HepG2 (cell line): ENCODE results near the gene SPAG9. TPM values are rescaled to one million over a fixed set of nuclear protein-coding genes. Genes with fewer than 3 reads are reported as not detected.

Experiments
- CERS6 ChIP-seq: sonication (generic); formaldehyde crosslinking; IDR thresholded peaks from 2 replicates; pipeline ENCODE4 v1.5.0; 2020; ENCODE audit warnings: missing genetic modification reagents
- DDIT3 ChIP-seq: sonication (generic); formaldehyde crosslinking; IDR thresholded peaks from 2 replicates; pipeline ENCODE4 v1.4.0; 2020; ENCODE audit warnings: mild to moderate bottlenecking, missing genetic modification reagents
- GATA4 ChIP-seq: sonication (generic); IDR thresholded peaks from 2 replicates; pipeline ENCODE4 v1.6.1; 2016; ENCODE audit warnings: antibody characterized with exemption, low read depth, borderline replicate concordance
- NCOA2 ChIP-seq: sonication (generic); formaldehyde crosslinking; IDR thresholded peaks from 2 replicates; pipeline ENCODE4 v1.8.0; 2022; ENCODE audit warnings: inconsistent platforms
- SP5 ChIP-seq: IDR thresholded peaks from 2 replicates; pipeline ENCODE4 v1.6.1; 2016; ENCODE audit warnings: low read depth, borderline replicate concordance
- SRSF4 ChIP-seq: fragments of 200-400 bp; formaldehyde crosslinking; IDR thresholded peaks from one replicate; pipeline ENCODE4 v1.6.1; 2018; ENCODE audit warnings: mild to moderate bottlenecking, low read depth, low read length, moderate library complexity; ENCODE audit not compliant: poor library complexity, severe bottlenecking
- TEF ChIP-seq: sonication (generic); formaldehyde crosslinking; IDR thresholded peaks from 2 replicates; pipeline ENCODE4 v1.5.0; 2020; ENCODE audit warnings: missing genetic modification reagents
- TFAP4 ChIP-seq: sonication (generic); IDR thresholded peaks from 2 replicates; pipeline ENCODE4 v1.6.1; 2016; ENCODE audit warnings: low read depth, borderline replicate concordance
- ZBTB33 ChIP-seq: sonication (generic); formaldehyde crosslinking; IDR thresholded peaks from 2 replicates; pipeline ENCODE4 v1.4.0; 2020; ENCODE audit warnings: missing genetic modification reagents
- ZFP41 ChIP-seq: sonication (generic); formaldehyde crosslinking; IDR thresholded peaks from 2 replicates; pipeline ENCODE4 v1.4.0; 2020; ENCODE audit warnings: mild to moderate bottlenecking, missing genetic modification reagents, borderline replicate concordance
- ZFP82 ChIP-seq: sonication (generic); formaldehyde crosslinking; IDR thresholded peaks from 2 replicates; pipeline ENCODE4 v1.5.1; 2020; ENCODE audit warnings: mild to moderate bottlenecking, missing genetic modification reagents, borderline replicate concordance
- ZNF101 ChIP-seq: sonication (generic); formaldehyde crosslinking; IDR thresholded peaks from 2 replicates; pipeline ENCODE4 v1.4.0; 2020; ENCODE audit warnings: mild to moderate bottlenecking, low read depth, missing genetic modification reagents, borderline replicate concordance
- ZNF143 ChIP-seq: sonication (generic); formaldehyde crosslinking; IDR thresholded peaks from 2 replicates; pipeline ENCODE4 v1.4.0; 2020; ENCODE audit warnings: missing genetic modification reagents
- ZNF296 ChIP-seq: sonication (generic); formaldehyde crosslinking; conservative IDR thresholded peaks from 2 replicates; pipeline ENCODE4 v1.5.0; 2020; ENCODE audit warnings: mild to moderate bottlenecking, missing genetic modification reagents
- ZNF30 ChIP-seq: sonication (generic); formaldehyde crosslinking; IDR thresholded peaks from 2 replicates; pipeline ENCODE4 v1.5.0; 2020; ENCODE audit warnings: mild to moderate bottlenecking, missing genetic modification reagents
- ZNF382 ChIP-seq: sonication (generic); formaldehyde crosslinking; IDR thresholded peaks from 2 replicates; pipeline ENCODE4 v1.5.0; 2020; ENCODE audit warnings: missing genetic modification reagents, mild to moderate bottlenecking, borderline replicate concordance
- ZNF512B ChIP-seq: sonication (generic); formaldehyde crosslinking; IDR thresholded peaks from 2 replicates; pipeline ENCODE4 v1.5.1; 2020; ENCODE audit warnings: missing genetic modification reagents, mild to moderate bottlenecking, borderline replicate concordance
- ZNF557 ChIP-seq: sonication (generic); formaldehyde crosslinking; IDR thresholded peaks from 2 replicates; pipeline ENCODE4 v1.4.0; 2020; ENCODE audit warnings: missing genetic modification reagents
- ZNF652 ChIP-seq: IDR thresholded peaks from 2 replicates; pipeline ENCODE4 v1.6.1; 2016; ENCODE audit warnings: low read depth, borderline replicate concordance
- ZNF678 ChIP-seq: sonication (generic); formaldehyde crosslinking; IDR thresholded peaks from 2 replicates; pipeline ENCODE4 v1.4.0; 2020; ENCODE audit warnings: mild to moderate bottlenecking, missing genetic modification reagents
- ZNF747 ChIP-seq: sonication (generic); formaldehyde crosslinking; IDR thresholded peaks from 2 replicates; pipeline ENCODE4 v1.8.1; 2023; ENCODE audit warnings: missing genetic modification reagents, mild to moderate bottlenecking, borderline replicate concordance
- ZNF83 ChIP-seq: sonication (generic); formaldehyde crosslinking; IDR thresholded peaks from 2 replicates; pipeline ENCODE4 v1.4.0; 2020; ENCODE audit warnings: missing genetic modification reagents, mild to moderate bottlenecking, borderline replicate concordance
- ZNF883 ChIP-seq: sonication (generic); formaldehyde crosslinking; IDR thresholded peaks from 2 replicates; pipeline ENCODE4 v1.5.1; 2020; ENCODE audit warnings: mild to moderate bottlenecking, missing genetic modification reagents; ENCODE audit errors: not compliant biosample characterization
- polyA plus RNA-seq, 8 experiments: library from polyadenylated mRNA; depleted of rRNA in 3 of 8; stranded (reverse) in 7 of 8; unstranded in 1 of 8; fragments of >200 nt; fragmentation: Illumina TruSeq in 4 of 8; extraction: Trizol in 4 of 8; gene quantifications; 2 replicates each; pipeline versions ENCODE4 v1.2.1 to v1.2.3, GENCODE V29; 2011 to 2016; ENCODE audit warnings: low read depth in 4 of 8, missing spikeins in 1 of 8, mixed read lengths in 1 of 8; ENCODE audit not compliant: insufficient read depth in 1 of 8
- total RNA-seq, 5 experiments: library from RNA; depleted of rRNA; stranded (reverse); fragments of >200 nt; fragmentation: Illumina TruSeq; extraction: Trizol; gene quantifications; 2 replicates each; pipeline ENCODE4 v1.2.3, GENCODE V29; 2016; ENCODE audit warnings: low read depth in 1 of 5

SPAG9 gene
- total and polyA plus RNA-seq, 2 of the 13 experiments (the other 11 are each of a cell fraction or from before 2014, with no cell fraction given), result 43.2 to 78.6 TPM

GRCh38 chr17:51165680-51166197, 45.1 kb upstream of the SPAG9 start (continued):
- TF ChIP-seq ZFP41, result no peak
- TF ChIP-seq SP5 (CRISPR knock-in tag), result no peak; the same call in 1 of the 2 replicates
- peak; percentile 83; the same call in 1 of the 2 replicates for TF ChIP-seq ZNF296 (CRISPR knock-in tag)
- 0 out of 2 replicates have a peak, but pooled peaks have one; percentile 58 for TF ChIP-seq ZNF512B (CRISPR knock-in tag)
- TF ChIP-seq ZNF557 (CRISPR knock-in tag), result no peak
- TF ChIP-seq ZNF143 (CRISPR knock-in tag), result no peak
- 0 out of 2 replicates have a peak, but pooled peaks have one; percentile 4 for TF ChIP-seq NCOA2 (CRISPR knock-in tag)
- no peak for TF ChIP-seq GATA4
- no peak for TF ChIP-seq ZBTB33
- no peak for TF ChIP-seq ZNF30 (CRISPR knock-in tag)
- TF ChIP-seq ZNF83 (CRISPR knock-in tag), result no peak
- no peak for TF ChIP-seq ZFP82 (CRISPR knock-in tag)
- TF ChIP-seq ZNF883, result no peak
- no peak for TF ChIP-seq CERS6 (CRISPR knock-in tag)
- TF ChIP-seq DDIT3 (CRISPR knock-in tag), result no peak
- TF ChIP-seq TFAP4, result no peak
- no peak for TF ChIP-seq ZNF652 (CRISPR knock-in tag)
- no peak for TF ChIP-seq ZNF747 (CRISPR knock-in tag)
- no peak for TF ChIP-seq ZNF678 (CRISPR knock-in tag)
- TF ChIP-seq ZNF382 (CRISPR knock-in tag), result no peak
- TF ChIP-seq ZNF101 (CRISPR knock-in tag), result no peak
- no peak for TF ChIP-seq TEF (CRISPR knock-in tag)
- no peak for TF ChIP-seq SRSF4
